ENCODE data around the gene PRRX1. TPM values are rescaled to one million over a fixed set of nuclear protein-coding genes. Genes with fewer than 3 reads are reported as not detected.
A peak's percentile ranks its signal among the peaks of the same experiment; 100 is the strongest.

Gene PRRX1
- total RNA-seq (2014; rRNA removed; shearing (Covaris generic)): not detected in 2 replicates
- polyA plus RNA-seq (2014; cell fraction: nucleus; rRNA removed): not detected in 2 replicates

GRCh38 chr1:170664093-170664827 is at the start of gene PRRX1:
Gene PRRX1, plus strand, starts transcription at chr1:170664131. Its CDS starts 88 bp downstream, at chr1:170664219.
- no peak for DNase-seq (ENCODE audit: extremely low read depth, low read depth)

DNA sequence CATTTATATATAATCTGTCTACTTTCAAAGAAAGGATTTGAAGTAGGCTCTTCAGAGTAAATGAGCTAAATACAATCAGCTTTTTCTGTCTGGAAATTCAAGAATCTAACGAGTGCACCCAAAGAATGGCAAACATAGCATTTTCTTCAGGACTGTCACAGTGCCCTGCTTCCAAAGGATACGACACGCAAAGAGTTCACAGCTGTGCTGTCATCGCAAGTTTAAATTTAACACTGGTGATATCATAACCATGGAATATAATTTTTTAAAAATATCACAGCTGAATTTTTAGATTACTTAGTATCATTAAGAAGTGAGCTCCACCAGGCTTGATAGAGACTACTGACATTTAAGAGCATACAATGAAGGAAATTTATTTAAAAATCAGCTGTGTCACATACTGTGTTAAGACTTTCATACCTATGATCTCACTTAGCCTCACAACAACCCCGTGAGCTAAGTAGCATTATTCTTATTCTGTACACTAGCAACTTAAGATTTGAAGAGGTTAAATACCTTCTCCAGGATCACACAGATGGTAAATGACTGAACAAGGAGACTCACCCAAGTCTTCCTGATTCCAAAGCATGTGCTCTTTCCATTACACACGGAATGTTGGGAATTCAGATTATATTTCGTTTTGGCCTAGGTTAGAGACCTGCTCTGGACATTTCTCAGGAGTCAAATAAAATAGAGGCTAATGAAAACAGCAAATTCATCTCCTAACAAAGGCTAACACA is 46.2 kb upstream of the PRRX1 start:
- DNase-seq (ENCODE audit: extremely low read depth, low read depth): no peak

- DNase-seq (ENCODE audit: extremely low read depth, low read depth): no peak
Measured at GRCh38 chr1:170618421-170618820, 45.5 kb upstream of the PRRX1 start.

DNA sequence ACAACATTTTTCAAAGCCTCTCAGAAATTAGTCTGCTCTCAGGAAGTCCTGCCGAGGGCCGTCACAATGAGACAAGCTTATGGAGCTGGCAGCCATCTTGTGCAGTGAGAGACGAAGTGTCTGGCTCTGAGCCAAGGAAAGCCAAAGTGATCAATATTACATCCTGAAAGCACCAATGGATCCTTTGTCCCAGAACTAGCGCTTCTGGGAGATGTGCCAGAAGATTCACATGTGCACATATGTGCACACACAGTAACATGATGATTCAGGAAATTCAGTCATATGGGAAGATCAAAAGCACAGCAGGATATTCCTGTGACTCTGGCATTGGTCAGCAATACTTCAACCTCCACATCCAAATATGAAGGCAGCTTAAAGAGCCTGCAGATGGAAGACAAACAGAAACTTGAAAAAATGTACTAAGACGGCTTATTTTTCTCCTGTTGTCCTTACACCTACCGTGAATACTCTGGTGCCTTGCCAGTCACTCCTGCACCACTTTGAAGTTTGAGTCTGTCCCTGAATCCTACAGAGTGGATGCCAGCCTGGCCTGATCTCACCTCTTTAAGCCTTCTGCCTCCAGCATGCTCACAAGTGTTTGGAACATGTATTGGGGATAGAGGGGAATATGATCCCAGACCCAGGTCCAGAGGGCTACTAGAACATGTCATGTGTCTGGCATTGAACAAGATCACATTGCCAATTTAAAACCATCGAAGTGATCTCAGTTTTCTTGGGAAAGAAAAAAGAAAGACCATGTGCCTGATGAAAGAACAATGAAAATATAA is 44.5 kb upstream of the PRRX1 start:
- DNase-seq (ENCODE audit: extremely low read depth, low read depth): no peak

- DNase-seq (ENCODE audit: extremely low read depth, low read depth): no peak
Measured at GRCh38 chr1:170620164-170620563, 43.8 kb upstream of the PRRX1 start.

DNA sequence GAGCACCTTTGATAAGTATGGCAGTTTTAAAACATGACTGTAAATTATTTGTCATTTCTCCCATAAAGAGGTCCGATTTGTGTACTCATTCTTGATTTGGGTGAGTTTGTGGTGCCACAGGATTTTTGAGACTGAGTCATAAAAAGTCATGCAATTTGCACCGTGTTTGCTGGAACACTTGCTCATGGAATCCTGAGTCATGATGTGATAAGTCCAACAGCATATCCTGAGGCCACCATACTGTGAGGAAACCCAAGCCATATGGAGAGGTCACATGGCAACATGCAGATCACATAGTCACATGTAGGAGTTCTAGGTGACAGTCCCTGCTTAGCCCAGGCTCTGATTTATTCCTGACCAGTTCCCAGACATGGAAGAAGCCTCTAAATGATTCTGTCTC is 40.8 kb upstream of the PRRX1 start:
- DNase-seq (ENCODE audit: extremely low read depth, low read depth): peak; percentile 3

DNA sequence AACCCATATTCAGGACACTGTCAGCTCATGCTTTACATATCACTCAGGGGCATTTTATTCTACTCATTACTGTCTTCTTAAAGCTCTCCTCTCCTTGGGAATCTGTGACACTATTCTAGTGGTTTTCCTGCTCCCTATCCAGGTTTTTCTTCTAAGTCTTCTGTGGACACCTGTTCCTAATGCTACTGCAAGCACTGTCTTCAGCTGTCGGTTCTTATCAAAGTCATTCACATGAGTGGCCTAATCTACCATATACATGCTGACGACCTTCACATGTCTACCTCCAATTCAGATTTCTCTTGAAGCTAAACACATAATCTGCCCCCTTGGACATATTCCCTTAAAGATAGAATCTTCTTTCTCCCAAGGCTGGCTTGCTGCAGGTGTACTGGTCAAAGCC is 39.8 kb upstream of the PRRX1 start:
- no peak for DNase-seq (ENCODE audit: extremely low read depth, low read depth)

- no peak for DNase-seq (ENCODE audit: extremely low read depth, low read depth)
Measured at GRCh38 chr1:170630977-170631376, 33.0 kb upstream of the PRRX1 start.

DNA sequence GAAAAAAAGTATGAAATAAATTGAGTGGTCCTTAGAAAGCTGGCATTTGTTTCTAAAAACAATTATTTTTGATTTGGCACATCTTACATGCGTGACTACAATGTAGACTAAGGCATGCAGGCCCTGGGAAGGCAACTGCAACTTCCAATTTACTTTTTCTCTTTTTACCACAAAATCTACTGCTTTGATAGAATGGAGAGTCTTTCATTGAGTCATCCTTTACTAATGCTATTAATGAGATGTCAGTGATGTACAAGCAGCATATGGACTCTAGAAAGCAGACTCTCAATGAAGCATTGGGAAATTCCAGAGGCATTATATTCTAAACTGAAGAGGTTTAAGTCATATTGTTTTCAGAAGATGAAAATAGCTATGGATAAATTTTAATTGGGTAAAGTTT is 29.6 kb upstream of the PRRX1 start:
- DNase-seq (ENCODE audit: extremely low read depth, low read depth): no peak

DNA sequence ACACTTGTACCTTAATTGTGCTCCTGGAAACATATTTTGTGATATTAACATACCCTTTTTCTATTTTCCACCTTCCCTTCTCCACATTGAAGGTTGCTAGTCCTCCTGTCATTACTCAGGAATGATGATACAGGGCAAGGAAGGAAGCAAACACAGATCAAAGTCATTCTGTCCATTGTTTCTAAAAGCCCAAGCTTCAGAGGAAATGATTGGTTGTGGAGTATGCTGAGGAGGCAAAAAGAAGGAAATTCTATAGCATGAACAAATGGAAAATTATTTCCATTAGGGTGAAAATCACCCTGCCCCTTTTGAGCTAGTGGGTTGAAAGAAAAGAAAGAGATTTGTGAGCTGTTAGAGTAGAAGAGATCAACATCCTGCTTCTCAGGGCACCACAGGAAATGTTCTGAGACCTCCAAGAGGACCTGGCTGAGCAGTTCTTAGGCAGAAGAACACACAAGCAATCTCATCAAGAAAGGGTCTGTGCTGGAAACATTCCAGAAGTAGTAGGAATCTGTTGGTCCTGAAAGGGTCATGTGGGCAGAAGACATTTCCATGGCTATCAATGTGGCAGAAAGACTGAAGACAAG is 29.0 kb upstream of the PRRX1 start:
- no peak for DNase-seq (ENCODE audit: extremely low read depth, low read depth)

DNA sequence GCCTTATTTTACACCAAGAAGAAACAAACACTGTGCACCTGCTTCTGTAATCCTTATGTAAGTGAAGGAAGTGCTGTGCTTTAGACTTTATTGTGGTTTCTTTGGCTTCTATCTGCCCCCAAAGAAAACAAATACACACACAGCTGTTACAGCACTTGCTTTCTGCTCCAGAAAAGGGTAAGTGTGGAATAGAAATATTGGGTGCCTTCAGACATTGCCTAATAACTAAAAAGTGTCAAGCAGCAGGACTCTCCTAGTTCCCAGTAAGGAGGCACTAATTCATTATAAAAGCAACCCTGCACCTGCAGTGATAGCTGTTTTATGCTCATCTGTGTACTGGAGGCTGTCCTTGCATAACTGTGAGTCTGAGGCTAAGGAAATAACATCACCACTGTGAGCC is 23.4 kb upstream of the PRRX1 start:
- DNase-seq (ENCODE audit: extremely low read depth, low read depth): no peak

GRCh38 chr1:170657275-170657853 is 6.6 kb upstream of the PRRX1 start:
- DNase-seq (ENCODE audit: extremely low read depth, low read depth): no peak

DNA sequence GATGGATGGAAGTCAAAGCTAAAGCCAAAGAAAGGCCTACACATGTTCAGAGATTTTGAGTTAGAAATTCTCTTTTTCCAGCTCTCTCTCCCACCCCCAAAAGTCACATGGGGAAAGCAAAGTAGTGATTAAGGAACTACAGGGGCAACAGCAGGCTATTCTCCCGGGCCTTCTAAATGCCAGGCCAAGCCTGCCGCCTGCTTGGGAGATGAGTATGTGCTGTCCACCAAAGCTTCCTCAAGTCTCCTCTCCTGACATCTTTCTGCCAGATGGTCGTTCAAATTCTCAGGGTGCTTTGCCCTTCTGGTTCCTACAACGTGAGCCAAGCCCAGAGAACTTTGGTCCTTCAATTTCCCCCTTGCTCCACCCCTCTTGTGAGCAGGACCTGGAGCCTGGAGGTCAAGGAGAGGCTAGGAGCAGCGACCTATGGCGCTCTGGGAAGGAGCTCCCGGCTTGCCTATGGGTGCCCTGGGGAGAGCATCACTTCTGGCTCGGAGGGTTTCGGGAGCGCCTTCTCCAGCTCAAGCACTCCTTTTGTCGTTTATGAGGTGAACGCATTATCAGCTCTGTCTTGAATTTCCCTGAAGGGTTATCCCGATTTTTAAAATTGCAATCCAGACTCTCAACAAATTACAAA is 4.4 kb upstream of the PRRX1 start:
- no peak for DNase-seq (ENCODE audit: extremely low read depth, low read depth)

DNA sequence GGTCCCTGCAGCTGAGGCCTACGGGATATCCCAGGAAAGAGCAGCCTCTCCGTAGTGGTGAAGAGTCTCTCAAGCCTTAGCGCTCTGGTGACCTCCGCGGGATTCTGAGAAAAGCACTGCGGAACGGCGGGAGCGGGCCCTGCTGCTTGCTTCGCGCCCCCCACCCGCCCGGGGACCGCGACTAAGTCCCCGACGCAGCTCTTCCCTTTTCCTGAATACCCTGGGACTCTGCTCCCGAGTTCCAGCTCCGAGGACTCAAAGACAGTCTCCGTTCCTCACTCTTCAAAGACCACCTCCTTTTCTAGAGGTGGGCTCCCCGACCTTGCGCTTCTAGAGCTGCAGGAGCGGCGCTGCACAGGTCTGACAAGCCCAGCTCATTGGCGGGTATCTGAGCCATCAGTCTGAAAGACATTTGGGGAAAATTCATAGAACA is 3.6 kb upstream of the PRRX1 start:
- DNase-seq (ENCODE audit: extremely low read depth, low read depth): no peak

- no peak for DNase-seq (ENCODE audit: extremely low read depth, low read depth)
Measured at GRCh38 chr1:170660871-170661645, 2.9 kb upstream of the PRRX1 start.

GRCh38 chr1:170661646-170662411 is 2.1 kb upstream of the PRRX1 start:
- no peak for DNase-seq (ENCODE audit: extremely low read depth, low read depth)

DNA sequence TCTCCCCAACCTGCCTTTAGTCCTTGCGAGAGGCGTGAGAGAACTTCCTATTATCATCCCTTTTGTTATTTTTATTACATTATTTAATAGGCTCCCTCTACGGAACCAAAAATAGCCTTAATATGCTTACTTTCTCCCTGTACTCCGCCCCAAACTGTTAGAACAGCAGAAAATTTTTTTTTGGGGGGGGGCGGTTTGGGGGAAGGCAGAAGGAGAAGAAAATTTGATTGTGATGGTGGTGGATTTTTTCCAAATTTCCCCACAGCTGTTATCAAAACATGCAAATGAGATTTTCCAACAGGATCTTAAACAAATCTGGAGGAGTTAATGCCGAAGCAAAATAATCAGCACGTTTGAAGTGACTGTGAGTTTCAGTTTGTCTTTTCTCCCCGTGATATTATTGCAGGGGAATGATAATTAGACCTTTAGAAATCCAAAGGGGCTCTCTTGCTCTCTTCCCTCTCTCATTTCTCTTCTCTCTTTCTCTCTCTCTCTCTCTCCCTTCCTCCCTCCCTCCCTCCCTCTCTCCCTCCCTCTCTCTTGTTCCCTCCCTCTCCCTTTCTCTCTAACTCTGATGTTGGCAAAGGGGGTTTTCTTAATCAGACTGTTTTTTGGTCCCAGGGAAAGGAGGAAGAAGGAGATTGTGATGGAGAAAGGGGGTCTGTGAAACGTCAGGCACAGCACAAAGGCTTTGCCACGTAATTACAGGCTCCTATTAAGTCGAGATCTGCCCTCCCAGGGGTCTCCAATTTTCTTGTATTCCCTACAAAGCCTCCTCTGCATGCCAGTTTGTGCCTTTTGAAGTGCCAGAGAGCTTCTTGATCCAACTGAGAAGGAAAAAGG is 1.1 kb upstream of the PRRX1 start:
- DNase-seq (ENCODE audit: extremely low read depth, low read depth): no peak
